GM21529 (cell line): Measurements from ENCODE around the gene GCHFR.
A peak's percentile ranks its signal among the peaks of the same experiment; 100 is the strongest.

Source experiments
- ATAC-seq: cut with Tn5 transposase; IDR thresholded peaks from one replicate; pipeline ENCODE4 v1.9.1; 2021; ENCODE audit not compliant: unreplicated experiment

The GCHFR gene

DNA sequence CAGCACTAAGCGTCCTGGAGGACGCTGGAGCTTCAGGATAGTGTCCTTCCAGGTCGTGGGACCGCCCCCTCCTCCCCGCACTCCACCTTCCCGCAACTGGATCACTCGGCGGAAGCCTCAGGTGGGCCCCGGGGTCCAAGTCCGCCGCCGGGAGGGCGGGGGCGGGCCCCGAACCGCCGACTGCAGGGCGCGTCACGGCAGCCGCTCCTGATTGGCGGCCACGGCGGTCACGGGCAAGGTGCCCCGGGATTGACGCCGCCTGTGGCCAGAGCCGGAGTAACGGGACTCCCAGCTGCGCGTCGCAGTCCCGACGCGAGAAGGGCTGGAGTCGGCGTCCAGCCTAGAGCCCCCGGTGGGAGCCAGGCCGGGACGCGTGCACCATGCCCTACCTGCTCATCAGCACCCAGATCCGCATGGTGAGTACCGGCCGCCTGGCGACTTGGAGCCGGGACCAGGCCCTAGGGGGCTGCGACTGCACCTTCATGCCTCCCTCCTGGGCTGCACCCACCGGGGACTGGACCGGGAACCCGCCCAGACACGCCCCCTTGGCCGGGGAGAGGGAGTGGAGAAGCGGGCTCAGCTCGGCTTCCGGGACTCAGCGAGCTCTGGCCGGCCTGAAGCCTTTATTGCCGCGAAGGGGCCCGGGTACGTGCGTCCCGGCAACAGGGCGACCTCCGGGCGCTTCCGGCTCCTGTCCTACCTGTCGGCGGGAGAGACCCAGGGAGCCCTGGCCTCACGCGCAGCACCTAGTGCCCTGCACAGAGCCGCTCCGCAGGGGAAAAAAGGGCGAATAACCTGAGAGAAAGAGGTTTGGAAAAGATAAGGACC, at the start of gene GCHFR:
GCHFR (plus strand) TSS at position 268 of the 828 bp plus-strand sequence; CDS start at position 381, 113 bp downstream.
- ATAC-seq = peak; percentile 57

DNA sequence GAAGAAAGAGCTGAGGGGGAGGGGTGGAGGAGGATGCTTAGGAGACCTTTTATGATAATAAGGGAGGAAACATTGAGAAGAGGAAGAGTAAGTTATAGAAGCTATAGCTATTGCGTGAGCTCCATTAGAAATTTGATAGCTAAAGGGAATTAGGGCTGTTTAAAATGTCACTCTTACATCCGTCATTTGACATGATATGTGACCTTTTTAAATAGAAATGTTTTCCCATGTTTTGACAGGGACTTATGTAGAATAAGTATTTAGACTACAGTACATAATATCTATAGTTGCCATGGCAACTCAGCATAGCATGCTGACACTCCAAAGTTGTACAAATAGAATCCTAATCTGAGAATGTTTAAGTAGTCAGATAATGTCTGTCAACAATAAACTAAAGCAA, 49.7 kb upstream of the GCHFR start:
- no peak for ATAC-seq

DNA sequence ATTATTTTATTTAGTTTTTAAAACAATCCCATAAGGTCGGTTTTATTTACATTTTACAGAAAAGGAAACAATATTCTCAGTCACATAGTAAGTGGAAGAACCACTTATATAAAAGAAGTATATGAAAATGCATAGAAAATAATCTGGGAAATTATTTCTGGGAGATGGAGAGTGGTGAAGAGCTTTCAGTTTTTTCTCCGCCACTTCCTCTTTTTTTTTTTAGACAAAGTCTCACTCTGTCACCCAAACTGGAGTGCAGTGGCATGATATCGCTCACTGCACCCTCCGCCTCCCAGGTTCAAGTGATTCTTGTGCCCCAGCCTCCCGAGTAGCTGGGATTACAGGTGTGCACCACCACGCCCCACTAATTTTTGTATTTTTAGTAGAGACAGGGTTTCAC, 47.7 kb upstream of the GCHFR start:
- no peak for ATAC-seq

DNA sequence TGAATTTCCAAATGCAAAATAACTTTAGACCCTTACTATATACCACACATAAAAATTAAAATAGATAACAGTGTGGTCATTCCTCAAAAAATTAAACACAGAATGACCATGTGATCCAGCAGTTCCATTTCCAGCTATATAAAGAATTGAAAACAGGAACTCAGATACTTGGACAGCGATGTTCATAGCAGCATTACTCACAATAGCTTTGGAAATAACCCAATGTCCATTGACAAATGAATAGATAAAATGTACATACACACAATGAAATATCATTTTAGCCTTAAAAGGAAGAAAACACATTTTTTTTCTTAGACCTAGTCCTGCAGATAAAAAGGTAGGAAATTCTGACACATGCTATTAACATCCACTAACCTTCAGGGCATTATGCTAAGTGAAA, 42.2 kb upstream of the GCHFR start:
- ATAC-seq = no peak

DNA sequence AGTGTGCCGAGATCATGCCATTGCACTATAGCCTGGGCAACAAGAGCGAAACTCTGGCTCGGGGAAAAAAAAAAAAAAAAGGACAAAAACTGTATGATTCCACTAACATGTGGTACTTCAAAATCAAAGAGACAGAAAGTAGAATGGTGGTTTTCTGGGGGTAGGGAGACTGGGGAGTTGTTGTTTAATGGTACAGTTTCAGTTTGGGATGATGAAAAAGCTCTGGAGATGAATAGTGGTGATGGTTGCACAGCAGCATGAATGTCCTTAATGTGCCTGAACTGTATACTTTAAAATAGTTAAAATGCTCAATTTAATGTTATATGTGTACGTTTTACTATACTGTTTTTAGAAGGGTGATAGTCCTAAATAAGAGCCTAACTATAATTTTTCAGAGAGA, 41.5 kb upstream of the GCHFR start:
- no peak for ATAC-seq

DNA sequence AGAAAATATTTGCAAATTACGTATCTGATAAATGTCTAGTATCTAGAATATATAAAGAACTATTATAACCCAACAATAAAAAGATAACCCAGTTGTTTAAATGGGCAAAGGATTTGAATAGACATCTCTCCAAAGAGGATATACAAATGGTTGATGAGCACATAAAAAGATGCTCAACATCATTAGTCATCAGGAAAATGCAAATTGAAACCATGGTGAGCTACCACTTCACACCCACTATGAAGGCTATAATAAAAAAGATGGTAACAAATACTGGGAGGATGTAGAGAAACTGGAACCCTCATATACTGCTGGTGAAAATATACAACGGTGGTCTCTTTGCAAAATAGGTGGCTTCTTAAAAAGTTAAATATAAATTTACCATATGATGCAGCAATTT, 40.9 kb upstream of the GCHFR start:
- no peak for ATAC-seq

DNA sequence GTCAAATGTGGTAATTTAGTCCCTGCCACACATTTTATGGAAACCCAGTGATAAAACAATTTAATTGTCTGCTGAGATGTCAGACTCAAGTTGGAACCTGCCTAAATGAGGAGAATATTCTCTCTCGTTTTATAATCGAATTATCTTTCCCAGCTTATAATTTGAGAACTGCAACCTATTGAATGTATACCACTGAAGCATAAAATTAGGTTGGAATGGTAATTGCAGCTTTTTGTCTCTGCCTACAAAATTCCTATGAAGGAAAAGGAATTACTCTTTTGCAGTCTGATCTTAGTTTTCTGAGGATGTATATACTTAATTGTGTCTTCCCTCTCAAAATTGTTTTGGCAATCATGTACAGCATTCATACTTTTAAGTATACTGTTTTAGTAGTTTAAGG, 39.9 kb upstream of the GCHFR start:
- no peak for ATAC-seq

DNA sequence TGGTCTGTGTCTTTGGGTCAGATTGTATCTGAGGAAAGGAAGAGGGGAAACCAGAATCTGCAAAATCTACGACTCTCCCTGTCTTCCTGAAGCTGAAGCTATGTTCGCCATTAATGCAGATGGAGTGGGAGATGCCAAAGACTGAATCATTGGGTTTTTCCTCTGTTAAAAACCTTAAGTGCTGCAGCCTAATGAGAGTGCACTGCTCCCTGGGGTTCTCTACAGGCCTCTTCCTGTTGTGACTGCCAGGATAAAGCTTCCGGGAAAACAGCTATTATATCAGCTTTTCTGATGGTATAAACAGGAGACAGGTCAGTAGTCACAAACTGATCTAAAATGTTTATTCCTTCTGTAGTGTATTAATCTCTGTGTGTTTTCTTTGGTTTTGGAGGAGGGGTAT, 32.8 kb upstream of the GCHFR start:
- no peak for ATAC-seq

DNA sequence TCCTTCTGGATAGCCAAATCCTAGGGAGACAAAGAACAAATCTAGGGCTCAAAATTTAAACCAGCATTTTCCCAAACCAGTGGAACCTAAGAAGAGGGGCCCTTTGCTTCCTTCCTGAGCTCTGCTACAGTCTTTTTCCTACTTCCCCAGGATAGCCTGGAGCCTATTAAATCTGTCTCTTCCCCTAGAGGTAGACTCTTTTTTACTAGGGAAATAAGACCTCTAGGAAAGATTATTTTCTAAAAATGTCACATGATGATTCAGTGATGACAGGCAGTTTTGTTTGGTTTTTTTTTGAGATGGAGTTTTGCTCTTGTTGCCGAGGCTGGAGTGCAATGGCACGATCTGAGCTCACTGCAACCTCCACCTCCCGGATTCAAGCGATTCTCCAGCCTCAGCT, 27.3 kb upstream of the GCHFR start:
- ATAC-seq = no peak

DNA sequence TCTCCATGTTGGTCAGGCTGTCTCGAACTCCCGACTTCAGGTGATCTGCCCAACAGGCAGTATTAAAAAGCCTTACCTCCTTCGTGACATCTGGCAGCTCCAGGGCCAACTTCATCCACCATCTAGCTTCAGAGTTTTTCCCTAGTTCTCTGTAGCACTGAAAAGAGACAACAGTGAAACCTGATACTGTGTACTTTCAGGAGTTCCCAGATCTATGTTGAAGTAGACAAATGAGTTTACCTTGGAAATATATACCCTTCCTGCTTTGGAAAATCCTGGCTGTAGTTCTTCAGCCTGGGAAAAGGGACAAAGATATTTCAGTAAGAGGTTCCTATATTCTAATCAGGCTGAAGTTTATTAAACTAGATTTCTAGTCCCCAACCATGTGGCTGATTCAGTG, 26.8 kb upstream of the GCHFR start:
- no peak for ATAC-seq

DNA sequence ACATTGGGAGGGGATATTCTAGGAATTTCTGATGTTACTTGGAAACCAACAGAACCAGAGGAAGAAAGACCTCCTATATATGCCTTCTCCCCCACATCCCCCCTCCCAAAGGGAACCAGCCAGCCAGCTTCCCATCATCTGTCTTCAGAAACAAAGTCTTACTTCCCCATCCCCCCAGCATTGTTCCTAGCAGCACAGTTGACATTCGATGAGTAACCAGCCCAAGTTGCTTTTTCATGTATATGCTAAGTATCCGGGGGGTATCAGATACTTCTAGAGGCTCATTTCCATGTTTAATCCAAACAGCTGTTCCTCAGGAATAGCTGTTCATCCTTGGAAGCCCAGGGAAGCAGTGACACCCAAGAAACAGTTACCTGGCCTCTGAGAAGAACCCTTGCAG, 24.8 kb upstream of the GCHFR start:
- ATAC-seq = no peak

DNA sequence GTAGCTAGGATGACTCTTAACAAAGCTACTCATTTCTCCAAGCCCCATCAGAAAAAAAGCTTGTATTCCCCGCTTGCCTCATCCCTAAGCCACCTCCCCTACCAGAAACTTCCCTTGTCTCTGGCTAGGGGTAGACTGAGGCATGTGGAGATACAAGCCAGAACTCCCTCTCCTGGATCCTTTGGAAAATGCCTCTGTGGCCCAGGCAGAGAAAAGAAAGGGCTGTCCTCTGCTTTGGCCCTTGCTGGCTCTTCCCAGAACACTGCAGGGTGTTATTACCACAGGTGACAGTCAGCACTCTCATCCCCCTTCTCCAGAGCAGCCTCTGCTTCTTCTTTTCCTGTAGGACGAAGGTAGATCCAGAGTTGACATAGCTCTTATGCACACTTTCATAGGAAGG, 24.0 kb upstream of the GCHFR start:
- ATAC-seq = no peak

DNA sequence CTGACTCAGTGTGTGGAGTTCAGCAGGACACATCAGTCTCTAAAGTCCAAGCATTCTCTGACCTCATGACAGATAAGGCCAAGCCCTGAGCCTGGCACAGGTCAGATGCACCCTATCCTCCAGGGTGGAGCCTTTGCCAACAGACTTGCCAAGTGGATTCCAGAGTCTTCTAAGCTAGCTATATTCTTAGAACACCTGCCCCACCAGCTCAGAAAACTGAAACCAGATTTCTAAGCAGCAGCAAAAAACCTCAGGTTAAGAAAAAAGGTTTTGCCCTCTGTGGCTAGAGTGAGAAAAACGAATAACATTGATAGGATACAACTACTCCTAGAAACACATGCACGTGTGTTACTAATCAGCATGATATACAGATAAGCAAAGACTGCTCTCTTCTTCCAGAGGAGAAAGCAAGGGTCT, 20.4 kb upstream of the GCHFR start:
- ATAC-seq = no peak

DNA sequence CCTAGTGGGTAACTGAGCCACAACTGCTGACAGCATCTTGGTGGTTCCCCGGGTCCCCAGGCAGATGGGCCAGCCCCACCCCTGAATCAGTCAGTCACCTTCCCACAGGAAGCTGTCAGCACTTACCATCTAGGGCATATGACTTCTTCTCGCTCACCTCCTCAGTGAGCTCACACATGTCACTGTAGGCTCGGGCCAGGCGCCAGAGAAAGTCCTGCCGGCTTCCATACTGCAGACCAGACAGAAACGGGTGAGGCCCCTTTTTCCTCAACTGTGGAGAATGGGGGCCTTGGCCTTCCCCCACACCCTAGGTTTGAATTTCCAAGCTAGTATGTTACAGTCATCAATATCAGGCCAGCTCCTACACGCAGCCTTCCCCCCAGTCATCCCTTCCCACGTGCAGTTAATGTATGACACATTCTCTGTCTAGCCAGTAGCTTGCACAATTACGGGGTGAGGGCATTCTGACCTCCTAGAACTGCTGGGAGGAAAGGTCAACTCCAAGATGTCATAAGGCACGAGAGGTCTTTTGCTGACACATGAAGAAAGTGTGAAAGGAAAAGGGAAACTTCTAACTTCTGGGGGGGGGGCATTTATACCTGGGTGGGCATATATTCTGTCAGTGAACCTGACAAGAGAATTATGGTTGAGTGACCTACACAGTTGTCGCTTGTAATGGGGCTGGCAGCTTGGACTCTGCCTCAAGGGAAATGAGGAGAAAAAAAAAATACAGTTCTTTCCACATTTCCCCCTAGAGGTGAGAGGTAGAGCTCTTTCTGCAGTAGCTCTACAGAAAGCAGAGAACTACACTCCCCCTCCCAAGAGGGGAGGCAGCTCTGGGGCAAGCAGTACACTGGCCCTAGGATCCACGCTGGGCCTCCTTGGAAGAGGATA, 19.7 kb upstream of the GCHFR start:
- ATAC-seq = no peak

DNA sequence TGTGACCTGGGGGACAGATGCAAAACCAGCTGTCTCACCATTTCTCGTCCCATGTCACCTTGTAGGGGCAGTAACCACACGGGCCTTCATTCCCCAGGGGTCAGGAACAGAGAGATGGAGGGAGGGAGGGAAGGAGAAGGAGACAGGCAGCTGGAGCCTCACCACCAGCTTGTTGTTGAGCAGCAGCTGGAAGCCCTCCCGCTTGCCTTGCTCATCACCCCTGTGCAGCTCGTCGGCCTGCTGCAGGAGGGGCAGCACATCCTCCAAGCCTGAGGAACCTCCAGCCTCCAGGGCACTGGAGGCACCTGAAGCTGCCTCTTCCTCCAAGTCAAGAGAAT, 19.1 kb upstream of the GCHFR start:
- ATAC-seq = no peak

DNA sequence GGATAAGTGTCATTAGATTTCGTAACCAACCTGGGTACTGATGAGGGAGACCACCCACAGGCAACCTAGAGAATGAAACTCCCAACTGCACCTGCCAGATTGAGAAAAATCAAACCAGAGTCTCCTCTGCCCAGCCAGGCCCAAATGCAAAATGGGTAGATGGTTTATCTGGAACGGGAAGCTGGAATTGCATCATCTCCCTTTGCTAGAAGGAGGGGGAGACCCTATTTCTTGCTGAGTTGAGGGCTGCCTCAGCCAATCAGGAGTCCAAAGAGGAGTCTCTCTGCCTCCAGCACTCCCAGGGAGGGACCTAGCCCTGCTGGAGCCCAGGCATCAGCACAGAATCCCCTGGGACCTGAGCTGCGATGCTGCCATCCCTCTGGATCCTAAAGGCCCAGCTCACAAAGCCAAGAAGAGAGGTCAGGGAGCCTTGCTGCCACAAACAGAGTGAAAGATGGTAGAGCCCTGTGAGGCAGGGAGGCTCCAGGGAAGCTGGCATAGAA, 16.9 kb upstream of the GCHFR start:
- ATAC-seq = no peak

DNA sequence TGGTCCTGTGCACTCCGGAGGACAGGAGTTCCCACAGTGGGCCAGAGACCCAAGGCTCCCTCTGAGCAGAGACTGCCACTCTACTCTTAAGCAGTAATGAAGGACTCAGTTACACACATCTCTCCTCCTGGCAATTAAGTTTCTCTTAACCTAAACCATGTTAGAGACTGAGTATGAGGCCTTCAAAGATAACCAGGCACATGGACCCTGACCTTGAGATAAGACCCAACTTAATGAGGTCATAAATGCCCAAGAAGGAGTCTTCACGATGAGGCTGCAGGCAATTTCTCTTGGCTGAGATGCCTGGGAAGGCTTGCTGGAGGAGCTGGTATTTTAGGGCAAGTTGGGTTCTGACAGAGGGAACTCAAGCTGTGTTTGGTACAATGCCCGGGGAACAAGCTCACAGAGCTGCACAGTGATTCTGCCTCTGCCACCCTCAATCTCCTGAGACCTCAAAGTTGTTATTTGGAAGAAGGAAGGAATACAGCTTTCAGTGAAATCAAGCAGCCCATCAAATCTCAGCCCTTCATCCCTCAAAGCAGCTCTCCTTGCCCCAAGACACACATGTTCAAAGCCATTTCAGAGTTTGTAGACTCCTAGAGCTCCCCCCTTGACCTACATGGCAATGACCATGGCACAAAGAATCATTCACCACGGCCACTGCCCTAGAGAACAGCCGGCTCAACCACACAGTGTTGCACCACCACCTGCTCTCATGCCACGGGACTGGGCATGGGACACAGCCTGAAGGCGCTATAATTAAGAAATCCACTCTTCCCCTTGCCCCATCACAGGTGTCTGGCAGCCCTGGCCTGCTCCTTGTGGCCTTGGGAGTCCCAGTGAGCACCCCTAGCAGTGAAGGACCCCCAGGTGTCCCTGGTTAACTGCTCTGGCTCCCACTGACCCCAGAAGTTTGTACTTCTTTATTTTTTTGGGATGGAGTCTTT, 15.9 kb upstream of the GCHFR start:
- no peak for ATAC-seq

DNA sequence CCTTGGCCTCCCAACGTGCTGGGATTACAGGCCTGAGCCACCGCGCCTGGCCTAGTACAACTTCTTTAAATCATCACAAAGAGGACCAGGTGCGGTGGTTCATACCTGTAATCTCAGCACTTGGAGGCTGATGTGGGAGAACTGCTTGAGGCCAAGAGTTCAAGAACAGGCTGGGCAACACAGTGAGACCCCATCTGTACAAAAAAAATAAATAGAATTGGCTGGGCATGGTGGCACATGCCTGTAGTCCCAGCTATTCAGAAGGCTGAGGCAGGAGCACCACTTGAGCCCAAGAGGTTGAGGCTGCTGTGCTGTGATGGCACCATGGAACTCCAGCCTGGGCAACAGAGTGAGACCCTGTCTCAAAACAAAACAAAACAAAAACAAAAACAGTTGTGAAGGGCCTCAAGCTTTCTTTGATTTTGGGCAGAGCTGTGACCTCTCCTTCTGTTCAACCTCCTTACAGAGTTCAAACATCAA, 14.7 kb upstream of the GCHFR start:
- ATAC-seq = no peak

DNA sequence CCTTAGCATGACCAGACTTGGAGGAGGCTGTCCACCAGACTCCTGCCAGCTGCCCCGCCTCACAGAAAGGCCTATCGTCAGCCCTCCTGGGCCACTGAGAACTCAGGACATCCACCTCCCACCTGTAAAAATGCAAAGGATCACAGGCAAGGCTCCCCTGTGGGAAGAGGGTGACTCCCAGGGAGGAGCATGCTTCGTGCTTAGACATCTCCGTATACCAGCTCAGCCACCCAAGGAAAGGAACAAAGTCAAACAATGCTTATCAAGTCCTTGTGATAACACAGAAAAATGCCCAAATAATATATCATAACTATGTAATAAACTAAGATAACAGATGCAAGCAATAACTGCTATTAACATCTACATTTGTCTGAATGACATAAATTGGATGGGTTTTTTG, 13.0 kb upstream of the GCHFR start:
- no peak for ATAC-seq

DNA sequence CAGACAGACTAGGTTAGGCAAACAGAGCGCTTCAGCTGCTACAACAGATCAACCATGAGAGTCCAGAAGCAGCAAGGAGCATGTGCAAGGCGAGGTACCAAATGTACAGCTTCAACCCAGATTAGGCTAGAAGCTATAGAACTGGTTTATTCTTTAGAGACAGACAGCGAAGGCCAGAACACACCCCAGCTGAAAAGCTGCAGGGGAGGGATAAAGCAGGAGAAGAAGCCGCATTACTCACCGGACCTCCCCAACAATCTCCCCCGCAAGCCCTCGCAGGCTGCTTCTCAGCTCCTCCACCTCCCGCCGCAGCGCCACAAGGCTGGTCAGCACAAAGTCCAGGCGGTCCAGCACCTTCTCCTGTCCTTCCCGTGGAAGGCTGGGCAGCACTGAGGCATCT, 12.1 kb upstream of the GCHFR start:
- no peak for ATAC-seq

DNA sequence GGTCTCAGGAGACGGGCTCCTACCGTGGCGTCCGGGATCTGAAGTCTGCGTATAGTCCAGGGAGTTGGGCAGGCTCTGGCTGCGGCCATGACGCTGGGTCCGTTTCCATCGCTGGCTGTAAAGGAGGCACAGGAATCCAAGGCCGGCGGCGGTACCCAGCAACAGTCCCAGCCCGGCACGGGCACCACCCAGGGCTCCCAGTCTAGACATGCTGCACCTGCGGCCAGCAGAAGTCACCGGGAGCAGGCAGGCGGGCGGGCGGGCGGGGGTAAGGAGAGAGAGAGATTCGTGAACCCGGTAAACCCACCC, 9.3 kb upstream of the GCHFR start:
- ATAC-seq = no peak
